ENCODE measurements around the gene MYL3. TPM values are rescaled to one million over a fixed set of nuclear protein-coding genes. Genes with fewer than 3 reads are reported as not detected.

MYL3 gene
- total RNA-seq, 6 donors from 2014 or later = 1.2 to 6.3 (median 2.6) TPM

DNA sequence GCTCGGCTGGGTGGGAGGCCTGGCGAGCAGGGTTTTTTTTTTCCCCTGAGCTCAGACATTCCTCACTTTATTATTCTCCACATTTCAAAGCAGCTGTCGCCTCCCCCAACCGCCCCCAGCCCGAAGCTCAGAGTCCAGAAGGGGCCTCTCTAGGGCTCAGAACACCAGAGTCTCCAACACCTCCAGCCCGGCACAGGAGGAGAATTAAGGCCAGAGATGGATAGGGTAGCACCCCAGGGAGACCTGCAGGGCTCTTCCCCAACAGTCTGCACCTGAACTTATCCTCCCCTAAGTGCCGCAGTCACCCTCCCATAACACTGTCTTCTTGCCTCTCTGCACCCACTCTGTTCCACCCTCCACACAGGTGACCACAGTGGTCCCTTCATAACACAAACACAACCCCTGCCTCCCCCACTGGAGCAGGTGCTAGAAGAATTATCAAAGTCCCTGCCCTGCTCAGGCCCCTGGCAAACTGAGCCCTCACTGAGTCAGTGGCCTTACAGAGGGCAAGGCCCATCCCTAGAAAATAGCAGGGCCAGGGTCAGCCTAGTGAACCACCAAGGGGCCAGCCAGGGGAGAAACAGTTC is 14.1 kb downstream of the MYL3 start:
- Histone ChIP-seq H3K4me1 (peaks cover 16 to 29% (median 22%) of the 10 kb centered on the region in 4 donors), H3K27me3 (no peaks in the 10 kb centered on the region), H3K36me3 (no peaks in the 10 kb centered on the region), H3K4me3 (no peak overlapping the region), H3K9me3 (no peaks in the 10 kb centered on the region), H3K27ac (no peak overlapping the region)
- WGBS, 2 donors = 94 to 95% methylated on average over 7 of the region's 7 CpGs
- TF ChIP-seq POLR2A (IDR thresholded peaks at IDR 0.05) = no peak
- TF ChIP-seq EP300 (IDR thresholded peaks at IDR 0.05) = no peak
- TF ChIP-seq POLR2AphosphoS5 (IDR thresholded peaks at IDR 0.05) = no peak
- TF ChIP-seq, protein P1, sequence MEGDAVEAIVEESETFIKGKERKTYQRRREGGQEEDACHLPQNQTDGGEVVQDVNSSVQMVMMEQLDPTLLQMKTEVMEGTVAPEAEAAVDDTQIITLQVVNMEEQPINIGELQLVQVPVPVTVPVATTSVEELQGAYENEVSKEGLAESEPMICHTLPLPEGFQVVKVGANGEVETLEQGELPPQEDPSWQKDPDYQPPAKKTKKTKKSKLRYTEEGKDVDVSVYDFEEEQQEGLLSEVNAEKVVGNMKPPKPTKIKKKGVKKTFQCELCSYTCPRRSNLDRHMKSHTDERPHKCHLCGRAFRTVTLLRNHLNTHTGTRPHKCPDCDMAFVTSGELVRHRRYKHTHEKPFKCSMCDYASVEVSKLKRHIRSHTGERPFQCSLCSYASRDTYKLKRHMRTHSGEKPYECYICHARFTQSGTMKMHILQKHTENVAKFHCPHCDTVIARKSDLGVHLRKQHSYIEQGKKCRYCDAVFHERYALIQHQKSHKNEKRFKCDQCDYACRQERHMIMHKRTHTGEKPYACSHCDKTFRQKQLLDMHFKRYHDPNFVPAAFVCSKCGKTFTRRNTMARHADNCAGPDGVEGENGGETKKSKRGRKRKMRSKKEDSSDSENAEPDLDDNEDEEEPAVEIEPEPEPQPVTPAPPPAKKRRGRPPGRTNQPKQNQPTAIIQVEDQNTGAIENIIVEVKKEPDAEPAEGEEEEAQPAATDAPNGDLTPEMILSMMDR (IDR thresholded peaks at IDR 0.05) = no peak
- ATAC-seq (ENCODE audit: low FRiP score in 2 of 2) (no peak), DNase-seq (peak in 1 of 2 donors; percentile 12)

DNA sequence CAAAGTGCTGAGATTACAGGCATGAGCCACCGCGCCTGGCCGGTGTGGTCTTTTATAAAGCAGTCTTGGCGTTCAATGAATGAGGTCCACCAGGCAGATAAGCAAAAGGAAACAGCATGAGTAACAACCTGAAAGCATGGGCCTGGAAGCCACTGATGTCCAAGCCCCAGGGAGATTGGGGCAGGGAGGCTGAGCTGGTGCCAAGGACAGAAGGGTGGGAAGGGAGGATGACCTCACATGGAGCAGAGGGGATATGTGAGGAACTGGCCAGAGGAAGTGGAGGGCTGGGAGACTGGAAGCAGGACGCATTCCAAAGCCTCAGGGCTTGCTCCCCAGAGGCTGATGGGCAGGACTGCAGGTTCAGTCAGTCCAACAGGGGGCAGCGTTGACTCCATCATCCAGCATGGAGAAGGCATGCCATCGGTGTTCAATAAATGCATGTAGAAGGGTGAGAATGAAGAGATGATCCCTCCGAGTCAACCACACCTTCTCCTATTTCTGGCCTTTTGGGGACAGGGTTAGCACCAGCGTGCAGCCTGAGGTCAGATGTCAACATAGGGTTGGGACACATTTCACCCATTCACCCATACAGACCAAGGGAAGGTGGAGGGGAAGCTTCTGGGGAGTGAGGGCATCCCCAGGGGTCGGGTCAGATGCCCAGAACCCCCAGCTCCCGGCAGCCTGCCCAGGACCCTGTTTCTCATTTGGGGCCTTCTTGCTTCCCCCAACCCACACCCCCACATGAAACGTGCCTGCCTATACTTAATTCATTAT is 14.8 kb downstream of the MYL3 start:
- Histone ChIP-seq H3K27ac (no peak overlapping the region), H3K9me3 (no peaks in the 10 kb centered on the region), H3K4me1 (peaks cover 16 to 29% (median 22%) of the 10 kb centered on the region in 4 donors), H3K36me3 (no peaks in the 10 kb centered on the region), H3K4me3 (no peak overlapping the region), H3K27me3 (no peaks in the 10 kb centered on the region)
- ATAC-seq (ENCODE audit: low FRiP score in 2 of 2) (peak in 1 of 2 donors; percentile 37), DNase-seq (peak in 1 of 2 donors; percentile 21)
- 81% methylated on average over 12 of the region's 12 CpGs for WGBS, 2 donors
- TF ChIP-seq EP300 (IDR thresholded peaks at IDR 0.05) = no peak
- TF ChIP-seq, protein P1 (IDR thresholded peaks at IDR 0.05) = peak in 4 of 6 experiments; percentile 15 to 45 (median 30)

DNA sequence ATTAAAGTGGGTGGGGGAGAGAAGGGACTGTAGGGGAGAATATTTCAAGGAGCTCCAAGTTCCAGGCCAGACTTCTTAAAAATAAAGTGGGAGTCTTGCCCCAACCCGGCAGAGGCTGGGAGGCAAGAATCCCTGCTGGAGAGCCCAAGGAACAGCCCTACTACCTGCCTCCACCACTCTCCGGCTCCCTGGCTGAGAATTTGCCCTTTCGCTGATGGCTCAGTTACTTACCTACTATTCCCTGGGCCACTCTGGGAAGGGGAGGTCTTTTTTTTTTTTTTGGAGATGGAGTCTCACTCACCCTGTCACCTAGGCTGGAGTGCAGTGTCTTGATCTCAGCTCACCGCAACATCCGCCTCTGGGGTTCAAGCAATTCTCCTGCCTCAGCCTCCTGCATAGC is 15.5 kb downstream of the MYL3 start:
- 87 to 90% methylated on average over 5 of the region's 5 CpGs for WGBS, 2 donors
- H3K27ac ChIP-seq = no peak overlapping the region
- no peak for DNase-seq

DNA sequence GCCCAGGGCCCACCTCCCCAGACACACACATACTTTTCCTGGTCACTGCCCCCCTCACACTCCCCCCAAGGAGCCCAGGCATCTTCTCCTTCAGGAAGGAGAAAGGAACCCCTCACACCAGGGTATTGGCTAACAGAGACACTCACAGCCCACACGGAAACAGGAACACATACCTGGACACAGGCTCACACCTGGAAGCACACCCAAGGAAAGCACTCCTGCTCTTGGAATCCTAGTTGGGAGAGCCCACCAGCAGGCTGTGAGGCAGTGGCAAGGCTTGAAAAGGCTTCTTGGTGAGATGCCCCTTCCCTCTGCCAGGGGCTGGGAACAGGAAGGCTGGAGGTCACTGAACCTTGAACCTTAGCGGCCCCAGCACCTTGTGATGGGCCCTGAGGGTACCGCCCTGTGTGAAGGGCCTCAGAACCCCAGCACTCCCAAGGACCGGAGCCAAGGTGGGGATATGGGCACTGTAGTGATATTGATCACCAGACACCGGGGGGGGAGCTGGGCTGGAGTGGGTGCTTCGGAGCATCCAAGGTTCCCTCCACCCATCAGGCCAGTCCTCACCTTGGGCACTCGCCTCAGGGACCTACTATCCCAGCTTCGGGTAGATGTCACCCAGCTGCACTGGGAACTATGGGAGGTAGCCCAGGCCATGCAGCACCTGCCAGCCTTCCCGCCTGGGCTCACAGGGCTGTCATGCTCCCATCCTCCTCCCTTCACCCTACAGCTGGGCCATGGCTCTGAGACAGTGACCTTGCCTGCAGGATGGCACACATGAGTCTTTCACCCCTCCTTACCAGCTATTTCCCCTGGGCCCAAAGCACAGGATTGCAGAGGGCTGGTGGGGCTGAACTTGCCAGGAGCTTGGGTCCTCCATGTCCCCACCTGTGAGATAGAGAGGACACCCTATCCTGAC is 16.4 kb downstream of the MYL3 start:
- H3K27ac ChIP-seq = peak overlapping the region; percentile 78 to 89 (median 82)
- WGBS, 2 donors = 75 to 90% methylated on average over 1 to 9 of the region's 9 CpGs
- ATAC-seq (ENCODE audit: low FRiP score in 2 of 2) (no peak), DNase-seq (no peak)
- TF ChIP-seq EP300 (IDR thresholded peaks at IDR 0.05) (no peak), POLR2AphosphoS5 (IDR thresholded peaks at IDR 0.05) (no peak), POLR2A (IDR thresholded peaks at IDR 0.05) (no peak)
- TF ChIP-seq, protein P1 (IDR thresholded peaks at IDR 0.05) = no peak
- peaks cover 0 to 3% (median under 1%) of the 10 kb centered on the region in 4 donors for H3K9me3 ChIP-seq
- H3K4me3 ChIP-seq = peak overlapping the region in 3 of 4 donors; percentile 47 to 63 (median 58)
- H3K27me3 ChIP-seq = no peaks in the 10 kb centered on the region
- peaks cover 16 to 29% (median 22%) of the 10 kb centered on the region in 4 donors for H3K4me1 ChIP-seq
- no peaks in the 10 kb centered on the region for H3K36me3 ChIP-seq

More for the DNA sequence above, 15.5 kb downstream of the MYL3 start:
- Histone ChIP-seq H3K36me3 (no peaks in the 10 kb centered on the region), H3K4me1 (peaks cover 16 to 29% (median 22%) of the 10 kb centered on the region in 4 donors), H3K4me3 (no peak overlapping the region), H3K27me3 (no peaks in the 10 kb centered on the region), H3K9me3 (no peaks in the 10 kb centered on the region)
- no peak for ATAC-seq (ENCODE audit: low FRiP score in 2 of 2)
- TF ChIP-seq, protein P1 (IDR thresholded peaks at IDR 0.05) = no peak
- TF ChIP-seq POLR2AphosphoS5 (IDR thresholded peaks at IDR 0.05) = no peak
